Mesenchymal stem cell (in vitro differentiated cells and primary cell): Measurements from ENCODE around the gene YBX3.

ENCODE experiments used
- DNase-seq: peaks from one replicate; pipeline ENCODE4 v3.0.0-alpha.2; 2013
- H2AFZ ChIP-seq: one replicate; pipeline ENCODE4 v1.6.1; 2013; ENCODE audit warnings: low read depth, mild to moderate bottlenecking, control low read depth, inconsistent platforms, low read length, moderate library complexity
- H2AK5ac ChIP-seq: 2 replicates; pipeline ENCODE4 v1.6.1; 2013; ENCODE audit warnings: low read length, moderate library complexity, mild to moderate bottlenecking, inconsistent platforms; ENCODE audit not compliant: severe bottlenecking
- H2BK120ac ChIP-seq: one replicate; pipeline ENCODE4 v1.6.1; 2013; ENCODE audit warnings: low read depth, mild to moderate bottlenecking, inconsistent platforms, low read length, moderate library complexity
- H2BK12ac ChIP-seq, 2 experiments: one replicate each; pipeline ENCODE4 v1.6.1; 2013; ENCODE audit warnings: inconsistent platforms in 2 of 2, low read length in 2 of 2, mild to moderate bottlenecking in 2 of 2, moderate library complexity in 2 of 2, control low read depth in 1 of 2
- H2BK15ac ChIP-seq: one replicate; pipeline ENCODE4 v1.6.1; 2013; ENCODE audit warnings: mild to moderate bottlenecking, low read depth, inconsistent platforms; ENCODE audit not compliant: poor library complexity, severe bottlenecking
- H2BK5ac ChIP-seq: 2 replicates; pipeline ENCODE4 v1.6.1; 2013; ENCODE audit warnings: low read depth, mild to moderate bottlenecking, low read length, control low read depth, inconsistent platforms; ENCODE audit not compliant: poor library complexity, severe bottlenecking
- H3K14ac ChIP-seq, 2 experiments: one replicate each; pipeline ENCODE4 v1.6.1; 2013; ENCODE audit warnings: inconsistent platforms in 2 of 2, low read length in 2 of 2, control low read depth in 1 of 2, mild to moderate bottlenecking in 1 of 2, moderate library complexity in 1 of 2
- H3K18ac ChIP-seq, 2 experiments: one replicate each; pipeline ENCODE4 v1.6.1; 2013; ENCODE audit warnings: inconsistent platforms in 2 of 2, low read length in 2 of 2, control low read depth in 1 of 2, low read depth in 1 of 2, mild to moderate bottlenecking in 1 of 2
- H3K23ac ChIP-seq, 2 experiments: one replicate each; pipeline ENCODE4 v1.6.1; 2013; ENCODE audit warnings: inconsistent platforms in 2 of 2, low read length in 2 of 2, mild to moderate bottlenecking in 2 of 2, moderate library complexity in 2 of 2, control low read depth in 1 of 2
- H3K27ac ChIP-seq: 2 replicates; pipeline ENCODE4 v1.5.1; 2013; ENCODE audit warnings: mild to moderate bottlenecking, moderate library complexity, low read length, control low read depth, inconsistent platforms; ENCODE audit not compliant: poor library complexity, severe bottlenecking
- H3K27me3 ChIP-seq, 2 experiments: 2 replicates each; pipeline versions ENCODE4 v1.6.1 to v1.7.0; 2013; ENCODE audit warnings: low read length in 2 of 2, mild to moderate bottlenecking in 2 of 2, moderate library complexity in 2 of 2, control low read depth in 1 of 2, inconsistent platforms in 1 of 2; ENCODE audit not compliant: control insufficient read depth in 1 of 2, insufficient read depth in 1 of 2
- H3K36me3 ChIP-seq, 2 experiments: 2 replicates each; pipeline versions ENCODE4 v1.6.1 to v1.7.0; 2013; ENCODE audit warnings: low read length in 2 of 2, control low read depth in 1 of 2, inconsistent platforms in 1 of 2, low read depth in 1 of 2, mild to moderate bottlenecking in 1 of 2; ENCODE audit not compliant: insufficient read depth in 2 of 2, control insufficient read depth in 1 of 2
- H3K4ac ChIP-seq, 2 experiments: one replicate each; pipeline ENCODE4 v1.6.1; 2013; ENCODE audit warnings: inconsistent platforms in 2 of 2, low read length in 2 of 2, mild to moderate bottlenecking in 2 of 2, moderate library complexity in 2 of 2, control low read depth in 1 of 2, low read depth in 1 of 2
- H3K4me1 ChIP-seq: 2 replicates; pipeline ENCODE4 v1.6.1; 2013; ENCODE audit warnings: low read depth, low read length, control low read depth; ENCODE audit not compliant: control insufficient read depth, insufficient read depth
- H3K4me2 ChIP-seq: 2 replicates; pipeline ENCODE4 v1.6.1; 2013; ENCODE audit warnings: low read length, mild to moderate bottlenecking, inconsistent platforms; ENCODE audit not compliant: poor library complexity, severe bottlenecking
- H3K4me3 ChIP-seq, 2 experiments: 2 replicates each; pipeline versions ENCODE4 v1.5.1 to v1.7.0; 2013; ENCODE audit warnings: low read length in 2 of 2, mild to moderate bottlenecking in 2 of 2, control low read depth in 1 of 2, low read depth in 1 of 2; ENCODE audit not compliant: insufficient read depth in 1 of 2
- H3K79me1 ChIP-seq: replicated peaks from 2 replicates; pipeline ENCODE4 v1.6.1; 2013; ENCODE audit warnings: mild to moderate bottlenecking, control low read depth, low read length, inconsistent platforms; ENCODE audit not compliant: poor library complexity, severe bottlenecking
- H3K9ac ChIP-seq: 2 replicates; pipeline ENCODE4 v1.7.0; 2013; ENCODE audit warnings: mild to moderate bottlenecking, low read length, moderate library complexity
- H3K9me3 ChIP-seq: 2 replicates; pipeline ENCODE4 v1.7.0; 2013; ENCODE audit warnings: mild to moderate bottlenecking, low read length; ENCODE audit not compliant: control insufficient read depth
- H4K8ac ChIP-seq: one replicate; pipeline ENCODE4 v1.6.1; 2013; ENCODE audit warnings: inconsistent platforms, mild to moderate bottlenecking, low read length, moderate library complexity
- H4K91ac ChIP-seq: one replicate; pipeline ENCODE4 v1.6.1; 2013; ENCODE audit warnings: mild to moderate bottlenecking, low read length, inconsistent platforms
- WGBS: methylation state at CpG from one replicate; pipeline ENCODE4 v1.1.7; 2013; ENCODE audit warnings: mixed read lengths; 5-methylcytosine and 5-hydroxymethylcytosine counted together

The YBX3 gene

DNA sequence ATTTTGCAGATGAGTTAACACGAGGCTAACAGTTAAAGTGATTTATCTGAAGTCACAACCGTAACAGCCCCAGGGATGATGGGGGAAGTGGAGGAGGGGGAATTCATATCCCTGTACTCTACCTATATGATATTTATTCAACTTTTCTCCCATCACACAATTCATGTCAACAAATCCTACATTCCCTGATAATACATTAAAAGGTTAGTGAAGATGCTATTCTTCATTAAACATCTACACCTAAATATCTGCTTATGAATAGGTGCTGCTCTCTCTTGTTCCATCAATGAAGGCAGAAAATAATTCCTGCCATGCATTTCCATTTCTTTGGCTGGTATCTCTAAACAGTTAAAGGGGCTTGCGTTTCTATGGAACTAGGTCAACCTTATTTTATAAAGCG lies 6.8 kb downstream of the YBX3 start:
- Histone ChIP-seq H4K8ac (no peak overlapping the region), H2AK5ac (peak overlapping the region; percentile 35), H3K27me3 (no peaks in the 10 kb centered on the region), H3K23ac (no peak overlapping the region), H3K4me2 (peak overlapping the region; percentile 51), H2AFZ (no peak overlapping the region), H2BK120ac (no peak overlapping the region), H4K91ac (no peak overlapping the region), H3K36me3 (peaks cover 9 to 47% of the 10 kb centered on the region in 2 experiments), H3K4me3 (peak overlapping the region in 1 of 2 experiments; percentile 99), H3K4ac (no peak overlapping the region), H3K27ac (peak overlapping the region; percentile 96), H3K9ac (peak overlapping the region; percentile 96), H3K18ac (peak overlapping the region in 1 of 2 experiments; percentile 25), H3K14ac (no peak overlapping the region), H2BK12ac (no peak overlapping the region), H2BK5ac (no peak overlapping the region), H3K79me1 (peaks cover 4% of the 10 kb centered on the region), H3K4me1 (peaks cover 1% of the 10 kb centered on the region), H3K9me3 (no peaks in the 10 kb centered on the region), H2BK15ac (no peak overlapping the region)
- no peak for DNase-seq
- 67% methylated on average over 1 of the region's 4 CpGs for WGBS

- Histone ChIP-seq H4K91ac (no peak overlapping the region), H3K18ac (no peak overlapping the region)
Observed at GRCh38 chr12:10715491-10715890, 7.6 kb downstream of the YBX3 start.

GRCh38 chr12:10709808-10710207 lies 13.3 kb downstream of the YBX3 start:
- no peak overlapping the region for H3K27ac ChIP-seq
- H2BK12ac ChIP-seq: no peak overlapping the region
- H3K4me3 ChIP-seq: no peak overlapping the region
- DNase-seq: no peak
- H3K4me1 ChIP-seq: peaks cover 1% of the 10 kb centered on the region
- no peaks in the 10 kb centered on the region for H3K27me3 ChIP-seq
- no peak overlapping the region for H2AK5ac ChIP-seq
- no peak overlapping the region for H3K14ac ChIP-seq
- no peak overlapping the region for H3K4me2 ChIP-seq
- no peak overlapping the region for H3K9ac ChIP-seq
- peaks cover 11 to 91% of the 10 kb centered on the region in 2 experiments for H3K36me3 ChIP-seq
- no peaks in the 10 kb centered on the region for H3K9me3 ChIP-seq
- H3K23ac ChIP-seq: no peak overlapping the region
- WGBS: over 99% methylated on average over 16 of the region's 16 CpGs
- H2AFZ ChIP-seq: no peak overlapping the region
- H2BK5ac ChIP-seq: no peak overlapping the region
- H4K8ac ChIP-seq: no peak overlapping the region
- H3K79me1 ChIP-seq: peaks cover 19% of the 10 kb centered on the region
- no peak overlapping the region for H2BK15ac ChIP-seq
- H2BK120ac ChIP-seq: no peak overlapping the region
- no peak overlapping the region for H4K91ac ChIP-seq
- no peak overlapping the region for H3K18ac ChIP-seq
- H3K4ac ChIP-seq: no peak overlapping the region

More at GRCh38 chr12:10715491-10715890, 7.6 kb downstream of the YBX3 start:
- Histone ChIP-seq H3K4ac (no peak overlapping the region), H2BK12ac (no peak overlapping the region), H3K9ac (peak overlapping the region; percentile 96), H4K8ac (no peak overlapping the region), H3K27ac (no peak overlapping the region), H2AFZ (no peak overlapping the region), H2BK15ac (no peak overlapping the region), H2AK5ac (no peak overlapping the region), H3K4me3 (peak overlapping the region in 1 of 2 experiments; percentile 99), H3K14ac (no peak overlapping the region), H3K27me3 (no peaks in the 10 kb centered on the region), H3K23ac (no peak overlapping the region), H2BK120ac (no peak overlapping the region), H3K4me2 (no peak overlapping the region), H3K36me3 (peaks cover 9 to 51% of the 10 kb centered on the region in 2 experiments), H3K4me1 (peaks cover 1% of the 10 kb centered on the region), H3K79me1 (peaks cover 4% of the 10 kb centered on the region), H3K9me3 (no peaks in the 10 kb centered on the region), H2BK5ac (no peak overlapping the region)
- DNase-seq: no peak
- 100% methylated on average over 4 of the region's 6 CpGs for WGBS

DNA sequence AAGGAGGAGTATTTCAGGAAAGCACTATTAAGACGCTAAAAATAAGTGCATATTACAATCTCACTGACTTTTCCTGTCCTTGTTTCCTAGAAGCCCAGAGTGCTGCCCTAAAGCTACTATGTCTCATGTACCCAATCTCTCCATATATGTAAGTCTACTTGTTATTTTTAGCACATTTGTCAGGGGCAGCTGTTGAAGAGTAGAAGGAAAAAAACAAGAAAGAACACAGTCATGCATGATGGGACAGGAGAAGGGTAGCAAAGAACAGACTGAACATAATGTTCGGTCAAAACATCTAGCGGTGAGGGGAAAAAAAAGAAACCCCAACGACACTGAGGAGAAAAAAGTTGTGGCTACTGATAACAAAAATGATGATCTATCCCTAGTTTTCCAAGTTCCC lies 14.3 kb downstream of the YBX3 start:
- no peak overlapping the region for H3K4ac ChIP-seq
- no peak overlapping the region for H3K14ac ChIP-seq
- peaks cover 19% of the 10 kb centered on the region for H3K79me1 ChIP-seq
- no peak overlapping the region for H3K4me3 ChIP-seq
- H3K4me1 ChIP-seq: peaks cover 1% of the 10 kb centered on the region
- no peak overlapping the region for H3K9ac ChIP-seq
- H2BK120ac ChIP-seq: no peak overlapping the region
- H3K27me3 ChIP-seq: no peaks in the 10 kb centered on the region
- no peak overlapping the region for H3K18ac ChIP-seq
- no peak overlapping the region for H2BK5ac ChIP-seq
- H3K4me2 ChIP-seq: no peak overlapping the region
- H3K9me3 ChIP-seq: no peaks in the 10 kb centered on the region
- H4K91ac ChIP-seq: no peak overlapping the region
- no peak for DNase-seq
- H2AK5ac ChIP-seq: no peak overlapping the region
- no peak overlapping the region for H2BK15ac ChIP-seq
- no peak overlapping the region for H3K23ac ChIP-seq
- H4K8ac ChIP-seq: no peak overlapping the region
- no peak overlapping the region for H2BK12ac ChIP-seq
- WGBS: 100% methylated on average over 2 of the region's 4 CpGs
- H2AFZ ChIP-seq: no peak overlapping the region
- H3K27ac ChIP-seq: no peak overlapping the region
- peaks cover 10 to 91% of the 10 kb centered on the region in 2 experiments for H3K36me3 ChIP-seq
